HFF-Myc (cell line): ENCODE measurements around the gene RIPK4.

Experiments
- DNase-seq: peaks from one replicate; pipeline ENCODE4 v3.0.0-alpha.2; 2011; ENCODE audit warnings: low read depth; ENCODE audit errors: extremely low read depth
- H3K4me3 ChIP-seq: replicated peaks from 2 replicates; pipeline ENCODE4 v1.5.1; 2011; ENCODE audit warnings: low read depth, mild to moderate bottlenecking, control low read depth, low read length
- TF ChIP-seq, protein P1 (sequence below): IDR thresholded peaks from 2 replicates; pipeline ENCODE4 v1.5.1; 2012; ENCODE audit warnings: mild to moderate bottlenecking, low read depth, low read length, control low read depth; ENCODE audit errors: missing control alignments

The RIPK4 gene

GRCh38 chr21:41692185-41692565, 74.7 kb downstream of the RIPK4 start:
- TF ChIP-seq, protein P1, sequence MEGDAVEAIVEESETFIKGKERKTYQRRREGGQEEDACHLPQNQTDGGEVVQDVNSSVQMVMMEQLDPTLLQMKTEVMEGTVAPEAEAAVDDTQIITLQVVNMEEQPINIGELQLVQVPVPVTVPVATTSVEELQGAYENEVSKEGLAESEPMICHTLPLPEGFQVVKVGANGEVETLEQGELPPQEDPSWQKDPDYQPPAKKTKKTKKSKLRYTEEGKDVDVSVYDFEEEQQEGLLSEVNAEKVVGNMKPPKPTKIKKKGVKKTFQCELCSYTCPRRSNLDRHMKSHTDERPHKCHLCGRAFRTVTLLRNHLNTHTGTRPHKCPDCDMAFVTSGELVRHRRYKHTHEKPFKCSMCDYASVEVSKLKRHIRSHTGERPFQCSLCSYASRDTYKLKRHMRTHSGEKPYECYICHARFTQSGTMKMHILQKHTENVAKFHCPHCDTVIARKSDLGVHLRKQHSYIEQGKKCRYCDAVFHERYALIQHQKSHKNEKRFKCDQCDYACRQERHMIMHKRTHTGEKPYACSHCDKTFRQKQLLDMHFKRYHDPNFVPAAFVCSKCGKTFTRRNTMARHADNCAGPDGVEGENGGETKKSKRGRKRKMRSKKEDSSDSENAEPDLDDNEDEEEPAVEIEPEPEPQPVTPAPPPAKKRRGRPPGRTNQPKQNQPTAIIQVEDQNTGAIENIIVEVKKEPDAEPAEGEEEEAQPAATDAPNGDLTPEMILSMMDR, result no peak
- no peak overlapping the region for H3K4me3 ChIP-seq
- DNase-seq, result no peak

- no peak for DNase-seq
- TF ChIP-seq, protein P1, result no peak
- no peak overlapping the region for H3K4me3 ChIP-seq
Measured at GRCh38 chr21:41691205-41692184, 75.4 kb downstream of the RIPK4 start.
